DOHH2 (cell line): ENCODE measurements around the gene USP13.

Experiments used
- CTCF ChIP-seq: fragments of 200-600 bp; sonication (generic); IDR thresholded peaks from one replicate; pipeline ENCODE4 v1.5.1; 2014; ENCODE audit warnings: antibody characterized with exemption, mild to moderate bottlenecking, low read depth, low read length; ENCODE audit not compliant: poor library complexity, severe bottlenecking
- EZH2phosphoT487 ChIP-seq: fragments of 200-600 bp; sonication (generic); IDR thresholded peaks from 2 replicates; pipeline ENCODE4 v1.6.1; 2017; ENCODE audit warnings: borderline replicate concordance, mild to moderate bottlenecking, antibody characterized with exemption, low read length, moderate library complexity, mixed read lengths

GRCh38 chr3:179819379-179819778, 166.5 kb downstream of the USP13 start:
- no peak for TF ChIP-seq CTCF
- no peak for TF ChIP-seq EZH2phosphoT487
